ENCODE results near the gene MCTP2. TPM values are rescaled to one million over a fixed set of nuclear protein-coding genes. Genes with fewer than 3 reads are reported as not detected.

MCTP2 gene
- total RNA-seq, 1 experiment from 2014 or later, result 0.19 TPM

GRCh38 chr15:94441760-94442159 is 210.4 kb downstream of the MCTP2 start:
- Histone ChIP-seq H3K27ac (ENCODE audit: low read depth, low read length, poor library complexity, severe bottlenecking) (no peak overlapping the region), H3K9me3 (ENCODE audit: low read depth, low read length, poor library complexity, severe bottlenecking) (no peaks in the 10 kb centered on the region), H3K36me3 (ENCODE audit: insufficient read depth, low read length, poor library complexity, severe bottlenecking) (no peaks in the 10 kb centered on the region), H3K4me3 (ENCODE audit: low read depth, low read length, poor library complexity, severe bottlenecking) (no peak overlapping the region), H3K27me3 (replicated peaks; ENCODE audit: insufficient read depth, low read depth, low read length, poor library complexity) (no peaks in the 10 kb centered on the region), H3K4me1 (ENCODE audit: insufficient read depth, low read length, poor library complexity, severe bottlenecking) (no peaks in the 10 kb centered on the region)
- no TSS peak for BruUV-seq (replicated peaks)
- ChIA-PET CTCF (no interaction called here), POLR2A (ENCODE audit: low non-redundant PET) (interaction anchor here (0.8 kb wide), 1 partner anchor 178 kb away, joined by 3 read pairs; no protein-coding TSS in a partner anchor)
- intact Hi-C loops (cut with micrococcal nuclease; ENCODE audit: unreplicated experiment), result no loop called here
- TF ChIP-seq CTCF (conservative IDR thresholded peaks at IDR 0.05; ENCODE audit: low read depth, low read length), result no peak
- TF ChIP-seq EZH2 (IDR thresholded peaks at IDR 0.05; ENCODE audit: borderline replicate concordance, low read depth, low read length, poor library complexity, severe bottlenecking), result no peak
- no peak for DNase-seq (ENCODE audit: low spot score)

GRCh38 chr15:94442480-94442879 is 211.1 kb downstream of the MCTP2 start:
- no TSS peak for BruUV-seq (replicated peaks)
- Histone ChIP-seq H3K36me3 (ENCODE audit: insufficient read depth, low read length, poor library complexity, severe bottlenecking) (no peaks in the 10 kb centered on the region), H3K27ac (ENCODE audit: low read depth, low read length, poor library complexity, severe bottlenecking) (no peak overlapping the region), H3K4me1 (ENCODE audit: insufficient read depth, low read length, poor library complexity, severe bottlenecking) (no peaks in the 10 kb centered on the region), H3K27me3 (replicated peaks; ENCODE audit: insufficient read depth, low read depth, low read length, poor library complexity) (no peaks in the 10 kb centered on the region), H3K4me3 (ENCODE audit: low read depth, low read length, poor library complexity, severe bottlenecking) (no peak overlapping the region), H3K9me3 (ENCODE audit: low read depth, low read length, poor library complexity, severe bottlenecking) (no peaks in the 10 kb centered on the region)
- DNase-seq (ENCODE audit: low spot score), result no peak
- ChIA-PET POLR2A (ENCODE audit: low non-redundant PET) (no interaction called here), CTCF (no interaction called here)
- TF ChIP-seq CTCF (conservative IDR thresholded peaks at IDR 0.05; ENCODE audit: low read depth, low read length), result no peak
- TF ChIP-seq EZH2 (IDR thresholded peaks at IDR 0.05; ENCODE audit: borderline replicate concordance, low read depth, low read length, poor library complexity, severe bottlenecking), result no peak
- intact Hi-C loops (cut with micrococcal nuclease; ENCODE audit: unreplicated experiment), result no loop called here

- BruUV-seq (replicated peaks), result no TSS peak
- H3K36me3 ChIP-seq (ENCODE audit: insufficient read depth, low read length, poor library complexity, severe bottlenecking), result no peaks in the 10 kb centered on the region
- no peak for DNase-seq (ENCODE audit: low spot score)
- CTCF ChIA-PET, result no interaction called here
- H3K27ac ChIP-seq (ENCODE audit: low read depth, low read length, poor library complexity, severe bottlenecking), result no peak overlapping the region
- POLR2A ChIA-PET (ENCODE audit: low non-redundant PET), result interaction anchor here (0.6 kb wide), 1 partner anchor 1245 kb away, joined by 9 read pairs; no protein-coding TSS in a partner anchor
- intact Hi-C loops (cut with micrococcal nuclease; ENCODE audit: unreplicated experiment), result no loop called here
- H3K27me3 ChIP-seq (replicated peaks; ENCODE audit: insufficient read depth, low read depth, low read length, poor library complexity), result no peaks in the 10 kb centered on the region
- no peak for TF ChIP-seq EZH2 (IDR thresholded peaks at IDR 0.05; ENCODE audit: borderline replicate concordance, low read depth, low read length, poor library complexity, severe bottlenecking)
- no peak for TF ChIP-seq CTCF (conservative IDR thresholded peaks at IDR 0.05; ENCODE audit: low read depth, low read length)
- H3K9me3 ChIP-seq (ENCODE audit: low read depth, low read length, poor library complexity, severe bottlenecking), result no peaks in the 10 kb centered on the region
- no peaks in the 10 kb centered on the region for H3K4me1 ChIP-seq (ENCODE audit: insufficient read depth, low read length, poor library complexity, severe bottlenecking)
- H3K4me3 ChIP-seq (ENCODE audit: low read depth, low read length, poor library complexity, severe bottlenecking), result no peak overlapping the region
Measured at GRCh38 chr15:94443186-94443585, 211.8 kb downstream of the MCTP2 start.
